Peyer's patch (tissue), 4 donors: ENCODE data around the gene IVD.

Experiments
- CTCF ChIP-seq, 6 experiments: fragments of 450-650 bp in 4 of 6; fragments of 200-600 bp in 2 of 6; sonication (generic) in 1 of 6; IDR thresholded peaks; one replicate each; pipeline ENCODE4 v1.5.1; 2017 to 2019; ENCODE audit warnings: antibody characterized with exemption in 6 of 6, mild to moderate bottlenecking in 3 of 6, moderate library complexity in 1 of 6
- POLR2A ChIP-seq, 2 donors: fragments of 450-650 bp; IDR thresholded peaks; one replicate each; pipeline ENCODE4 v1.5.1; 2017; ENCODE audit warnings: antibody characterized with exemption in 2 of 2, mild to moderate bottlenecking in 2 of 2, moderate library complexity in 2 of 2

GRCh38 chr15:40465939-40466338 is 60.3 kb downstream of the IVD start:
- no peak for TF ChIP-seq CTCF (IDR thresholded peaks at IDR 0.05)
- TF ChIP-seq POLR2A (IDR thresholded peaks at IDR 0.05) = no peak
